SU-DHL-6 (cell line): ENCODE data around the gene TMEM95.

Experiments used
- EZH2phosphoT487 ChIP-seq: fragments of 200-600 bp; sonication (generic), shearing (Covaris generic); conservative IDR thresholded peaks from 2 replicates; pipeline ENCODE4 v1.6.1; 2018; ENCODE audit warnings: mild to moderate bottlenecking, antibody characterized with exemption, low read length, moderate library complexity, mixed read lengths
- TF ChIP-seq, protein P1 (sequence below): fragments of 200-600 bp; sonication (generic); IDR thresholded peaks from one replicate; pipeline ENCODE4 v1.5.1; 2017; ENCODE audit warnings: antibody characterized with exemption, mild to moderate bottlenecking, low read length, moderate library complexity; ENCODE audit not compliant: insufficient read depth, poor library complexity, severe bottlenecking

DNA sequence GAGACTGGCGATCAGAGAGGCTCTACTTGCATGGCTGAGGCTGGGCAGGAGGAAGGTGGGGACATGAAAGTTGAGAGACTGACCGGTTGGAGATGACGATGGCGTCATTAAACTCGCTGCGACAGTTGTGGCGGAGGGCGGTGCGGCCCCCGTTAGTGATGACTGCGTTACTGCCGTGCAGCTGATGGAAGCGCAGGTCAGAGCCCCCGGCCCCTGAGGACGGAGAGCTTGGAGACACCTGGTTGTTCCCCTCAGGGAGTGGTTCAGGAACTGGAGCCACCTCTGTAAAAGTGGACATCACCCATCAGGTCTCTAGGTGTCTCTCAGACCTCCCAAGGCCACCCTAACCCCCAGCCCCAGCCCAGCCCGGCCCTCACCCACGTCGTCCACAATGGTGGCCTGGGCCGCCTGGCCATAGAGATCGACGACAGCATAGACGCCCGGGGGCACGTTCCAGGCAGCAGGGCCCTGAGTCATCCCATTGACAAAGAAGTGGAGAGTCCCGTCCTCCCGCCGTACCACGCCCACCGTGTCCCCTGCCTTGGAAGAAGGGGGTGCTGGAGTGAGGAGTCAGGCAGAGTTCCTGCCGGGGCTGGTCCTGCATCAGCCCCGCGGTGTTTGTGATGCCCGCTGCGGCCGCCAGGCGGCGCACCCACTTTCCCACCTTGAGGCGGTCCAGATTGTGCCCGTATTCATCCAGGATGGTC lies 31.1 kb upstream of the TMEM95 start:
- TF ChIP-seq, protein P1, sequence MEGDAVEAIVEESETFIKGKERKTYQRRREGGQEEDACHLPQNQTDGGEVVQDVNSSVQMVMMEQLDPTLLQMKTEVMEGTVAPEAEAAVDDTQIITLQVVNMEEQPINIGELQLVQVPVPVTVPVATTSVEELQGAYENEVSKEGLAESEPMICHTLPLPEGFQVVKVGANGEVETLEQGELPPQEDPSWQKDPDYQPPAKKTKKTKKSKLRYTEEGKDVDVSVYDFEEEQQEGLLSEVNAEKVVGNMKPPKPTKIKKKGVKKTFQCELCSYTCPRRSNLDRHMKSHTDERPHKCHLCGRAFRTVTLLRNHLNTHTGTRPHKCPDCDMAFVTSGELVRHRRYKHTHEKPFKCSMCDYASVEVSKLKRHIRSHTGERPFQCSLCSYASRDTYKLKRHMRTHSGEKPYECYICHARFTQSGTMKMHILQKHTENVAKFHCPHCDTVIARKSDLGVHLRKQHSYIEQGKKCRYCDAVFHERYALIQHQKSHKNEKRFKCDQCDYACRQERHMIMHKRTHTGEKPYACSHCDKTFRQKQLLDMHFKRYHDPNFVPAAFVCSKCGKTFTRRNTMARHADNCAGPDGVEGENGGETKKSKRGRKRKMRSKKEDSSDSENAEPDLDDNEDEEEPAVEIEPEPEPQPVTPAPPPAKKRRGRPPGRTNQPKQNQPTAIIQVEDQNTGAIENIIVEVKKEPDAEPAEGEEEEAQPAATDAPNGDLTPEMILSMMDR, result peak; percentile 87
- TF ChIP-seq EZH2phosphoT487, result no peak
